ENCODE results near the gene GPN1. TPM values are rescaled to one million over a fixed set of nuclear protein-coding genes. Genes with fewer than 3 reads are reported as not detected.
A peak's percentile ranks its signal among the peaks of the same experiment; 100 is the strongest.
"Not testable (repeated sequence)": the region's sequence is repeated elsewhere in the genome, so short reads cannot be mapped to it uniquely, and the experiment has no call there.

GPN1 gene
- total and polyA plus RNA-seq, 7 donors = 15.2 to 31.2 (median 24.4) TPM

GRCh38 chr2:27627963-27628766, 685 bp upstream of the GPN1 start:
- intact Hi-C loops (cut with DNase I) = loop anchor here (5.0 kb wide), 1 partner anchor 136 kb away; no protein-coding TSS in a partner anchor
- Histone ChIP-seq H3K9me3 (no peaks in the 10 kb centered on the region), H3K4me1 (peaks cover 0 to 25% (median 18%) of the 10 kb centered on the region in 4 donors), H3K36me3 (peaks cover 0 to 41% (median 16%) of the 10 kb centered on the region in 4 donors), H3K27me3 (no peaks in the 10 kb centered on the region), H3K27ac (peak overlapping the region; percentile 67 to 80 (median 76)), H3K4me3 (peak overlapping the region; percentile 60 to 94 (median 70))
- TF ChIP-seq POLR2A (IDR thresholded peaks at IDR 0.05) = no peak
- TF ChIP-seq EP300 (IDR thresholded peaks at IDR 0.05) = no peak
- TF ChIP-seq, protein P1, sequence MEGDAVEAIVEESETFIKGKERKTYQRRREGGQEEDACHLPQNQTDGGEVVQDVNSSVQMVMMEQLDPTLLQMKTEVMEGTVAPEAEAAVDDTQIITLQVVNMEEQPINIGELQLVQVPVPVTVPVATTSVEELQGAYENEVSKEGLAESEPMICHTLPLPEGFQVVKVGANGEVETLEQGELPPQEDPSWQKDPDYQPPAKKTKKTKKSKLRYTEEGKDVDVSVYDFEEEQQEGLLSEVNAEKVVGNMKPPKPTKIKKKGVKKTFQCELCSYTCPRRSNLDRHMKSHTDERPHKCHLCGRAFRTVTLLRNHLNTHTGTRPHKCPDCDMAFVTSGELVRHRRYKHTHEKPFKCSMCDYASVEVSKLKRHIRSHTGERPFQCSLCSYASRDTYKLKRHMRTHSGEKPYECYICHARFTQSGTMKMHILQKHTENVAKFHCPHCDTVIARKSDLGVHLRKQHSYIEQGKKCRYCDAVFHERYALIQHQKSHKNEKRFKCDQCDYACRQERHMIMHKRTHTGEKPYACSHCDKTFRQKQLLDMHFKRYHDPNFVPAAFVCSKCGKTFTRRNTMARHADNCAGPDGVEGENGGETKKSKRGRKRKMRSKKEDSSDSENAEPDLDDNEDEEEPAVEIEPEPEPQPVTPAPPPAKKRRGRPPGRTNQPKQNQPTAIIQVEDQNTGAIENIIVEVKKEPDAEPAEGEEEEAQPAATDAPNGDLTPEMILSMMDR (IDR thresholded peaks at IDR 0.05) = no peak
- TF ChIP-seq POLR2AphosphoS5 (IDR thresholded peaks at IDR 0.05) = no peak
- no peak for DNase-seq
- 4 to 7% methylated on average over 21 of the region's 21 CpGs for WGBS, 2 donors

DNA sequence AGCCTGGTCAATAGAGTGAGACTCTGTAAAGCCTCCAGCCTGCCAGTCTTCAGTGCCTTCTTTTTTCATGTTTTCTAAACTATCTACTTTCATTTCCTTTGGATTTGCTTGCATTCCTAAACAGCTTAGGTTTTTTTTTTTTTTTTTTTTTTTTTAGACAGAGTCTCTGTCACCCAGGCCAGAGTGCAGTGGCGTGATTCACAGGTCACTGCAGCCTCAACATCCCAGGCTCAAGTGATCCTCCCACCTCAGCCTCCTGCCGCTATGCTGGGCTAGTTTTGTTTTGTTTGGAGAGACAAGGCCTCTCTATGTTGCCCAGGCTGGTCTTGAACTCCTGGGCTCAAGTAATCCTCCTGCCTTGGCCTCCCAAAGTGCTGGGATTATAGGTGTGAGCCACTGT, 1.4 kb downstream of the GPN1 start:
- DNase-seq; H3K9me3 ChIP-seq; intact Hi-C loops (cut with DNase I); H3K27me3 ChIP-seq; H3K27ac ChIP-seq; H3K4me3 ChIP-seq: not testable (repeated sequence)
- Histone ChIP-seq H3K4me1 (peaks cover 0 to 25% (median 18%) of the 10 kb centered on the region in 4 donors), H3K36me3 (peaks cover 9 to 50% (median 25%) of the 10 kb centered on the region in 4 donors)
- WGBS, 2 donors = 97 to 99% methylated on average over 2 of the region's 2 CpGs

DNA sequence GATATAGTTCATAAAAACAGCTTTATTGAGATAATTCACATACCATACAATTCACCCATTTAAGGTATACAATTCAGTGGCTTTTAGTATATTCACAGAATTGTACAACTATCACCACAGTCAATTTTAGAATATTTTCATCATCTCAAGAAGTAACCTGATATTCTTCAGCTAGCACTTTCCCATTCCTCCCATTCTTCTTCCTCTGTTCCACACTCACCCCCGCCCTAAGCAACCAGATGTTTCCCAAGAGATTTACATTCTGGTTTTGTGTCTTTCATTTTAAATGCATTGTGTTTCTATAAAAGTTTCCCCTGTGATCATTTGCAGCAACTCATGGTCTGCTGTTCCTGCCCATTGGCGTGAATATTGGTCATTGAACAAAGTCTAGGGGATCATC, 5.4 kb downstream of the GPN1 start:
- intact Hi-C loops (cut with DNase I) = no loop called here
- H3K4me1 ChIP-seq = peaks cover 0 to 13% (median 9%) of the 10 kb centered on the region in 4 donors
- WGBS, 2 donors = 89 to 94% methylated on average over 2 of the region's 2 CpGs
- H3K9me3 ChIP-seq = no peaks in the 10 kb centered on the region
- no peak overlapping the region for H3K27ac ChIP-seq
- no peak overlapping the region for H3K4me3 ChIP-seq
- peaks cover 27 to 90% (median 50%) of the 10 kb centered on the region in 4 donors for H3K36me3 ChIP-seq
- no peak for TF ChIP-seq POLR2AphosphoS5 (IDR thresholded peaks at IDR 0.05)
- TF ChIP-seq, protein P1 (IDR thresholded peaks at IDR 0.05) = no peak
- no peak for TF ChIP-seq EP300 (IDR thresholded peaks at IDR 0.05)
- no peak for TF ChIP-seq POLR2A (IDR thresholded peaks at IDR 0.05)
- DNase-seq = no peak
- H3K27me3 ChIP-seq = no peaks in the 10 kb centered on the region

DNA sequence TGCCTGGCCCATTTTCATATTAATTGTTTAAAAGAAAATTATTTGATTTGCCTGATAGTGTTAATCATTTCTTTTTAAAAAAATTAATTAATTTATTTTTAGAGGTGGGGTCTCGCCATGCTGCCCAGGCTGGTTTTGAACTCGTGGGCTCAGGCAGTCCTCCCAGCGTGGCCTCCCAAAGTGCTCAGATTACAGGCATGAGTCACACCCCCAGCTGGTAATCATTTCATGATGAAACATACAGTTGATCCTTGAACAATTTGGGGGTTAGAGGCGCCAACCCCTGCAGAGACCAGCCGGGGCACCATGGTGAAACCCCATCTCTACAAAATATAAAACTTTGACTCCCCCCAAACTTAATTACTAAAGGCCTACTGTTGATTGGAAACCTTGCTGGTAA, 7.9 kb downstream of the GPN1 start:
- no peak overlapping the region for H3K27ac ChIP-seq
- no peak overlapping the region for H3K4me3 ChIP-seq
- H3K4me1 ChIP-seq = no peaks in the 10 kb centered on the region
- intact Hi-C loops (cut with DNase I) = no loop called here
- peaks cover 37 to 100% (median 61%) of the 10 kb centered on the region in 4 donors for H3K36me3 ChIP-seq
- H3K27me3 ChIP-seq = no peaks in the 10 kb centered on the region
- TF ChIP-seq EP300 (IDR thresholded peaks at IDR 0.05) (no peak), POLR2A (IDR thresholded peaks at IDR 0.05) (no peak), POLR2AphosphoS5 (IDR thresholded peaks at IDR 0.05) (no peak)
- TF ChIP-seq, protein P1 (IDR thresholded peaks at IDR 0.05) = no peak
- WGBS, 2 donors = 94 to 96% methylated on average over 5 of the region's 5 CpGs
- no peaks in the 10 kb centered on the region for H3K9me3 ChIP-seq
- no peak for DNase-seq

- H3K27ac ChIP-seq = no peak overlapping the region
- DNase-seq = no peak
- H3K36me3 ChIP-seq = peaks cover 37 to 100% (median 63%) of the 10 kb centered on the region in 4 donors
- no peak overlapping the region for H3K4me3 ChIP-seq
- intact Hi-C loops (cut with DNase I) = no loop called here
- no peaks in the 10 kb centered on the region for H3K27me3 ChIP-seq
- no peak for TF ChIP-seq EP300 (IDR thresholded peaks at IDR 0.05)
- TF ChIP-seq, protein P1 (IDR thresholded peaks at IDR 0.05) = no peak
- no peak for TF ChIP-seq POLR2AphosphoS5 (IDR thresholded peaks at IDR 0.05)
- TF ChIP-seq POLR2A (IDR thresholded peaks at IDR 0.05) = no peak
- 83 to 90% methylated on average over 3 of the region's 3 CpGs for WGBS, 2 donors
- H3K9me3 ChIP-seq = no peaks in the 10 kb centered on the region
- no peaks in the 10 kb centered on the region for H3K4me1 ChIP-seq
These were observed 9.3 kb downstream of the GPN1 start for GRCh38 chr2:27638037-27638637.

Data from sigmoid colon (tissue), 7 donors.